Measurements from ENCODE around the gene CGB8.
A peak's percentile ranks its signal among the peaks of the same experiment; 100 is the strongest.
"Not testable (repeated sequence)": the region's sequence is repeated elsewhere in the genome, so short reads cannot be mapped to it uniquely, and the experiment has no call there.

CGB8 gene

DNA sequence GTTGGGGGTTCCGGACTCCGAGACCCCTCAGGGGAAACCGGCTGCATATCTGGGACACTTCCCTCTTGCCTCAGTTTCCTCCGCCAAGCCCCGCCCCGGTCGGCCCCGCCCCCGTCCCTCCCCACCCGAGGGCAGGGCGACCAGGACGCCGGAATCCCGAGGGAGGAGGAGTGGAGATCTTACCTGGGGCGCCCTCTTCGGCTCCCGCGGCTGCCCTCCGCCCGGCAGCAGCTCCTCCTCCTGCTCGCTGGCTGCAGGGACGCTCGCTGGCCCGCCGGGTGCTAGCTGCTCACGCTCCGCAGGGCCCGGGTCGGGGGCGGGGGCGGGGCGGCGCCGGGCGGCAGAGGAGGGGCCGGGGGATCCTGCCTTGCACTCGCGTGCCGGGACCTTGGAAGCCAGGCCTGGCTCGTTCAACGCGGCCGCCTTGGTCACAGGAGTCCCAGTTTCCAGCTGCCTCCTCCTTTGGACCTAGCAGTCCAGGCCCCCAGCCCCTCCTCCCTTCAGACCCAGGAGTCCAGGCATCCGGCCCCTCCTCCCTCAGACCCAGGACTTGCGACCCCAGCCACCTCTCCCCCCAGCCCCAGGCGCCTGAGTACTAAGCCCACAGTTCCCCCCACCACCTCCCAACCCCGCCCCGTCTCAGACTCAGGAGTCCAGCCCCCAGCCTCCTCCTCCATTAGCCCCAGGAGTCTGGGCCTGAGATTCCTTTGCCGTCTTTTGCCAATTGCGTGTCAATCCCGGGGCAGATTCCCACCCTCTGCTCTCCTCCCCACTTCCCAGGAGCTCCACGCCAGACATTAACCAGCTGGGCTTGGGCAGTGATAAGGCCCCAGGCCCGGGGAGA lies 16.1 kb upstream of the CGB8 start, which contains the start of gene NTF4:
Gene NTF4 (minus strand): TSS at position 51 of the 844 bp plus-strand sequence. CDS start 2,821 bp downstream, outside the sequence.
- no peak for DNase-seq (ENCODE audit: low spot score)

DNA sequence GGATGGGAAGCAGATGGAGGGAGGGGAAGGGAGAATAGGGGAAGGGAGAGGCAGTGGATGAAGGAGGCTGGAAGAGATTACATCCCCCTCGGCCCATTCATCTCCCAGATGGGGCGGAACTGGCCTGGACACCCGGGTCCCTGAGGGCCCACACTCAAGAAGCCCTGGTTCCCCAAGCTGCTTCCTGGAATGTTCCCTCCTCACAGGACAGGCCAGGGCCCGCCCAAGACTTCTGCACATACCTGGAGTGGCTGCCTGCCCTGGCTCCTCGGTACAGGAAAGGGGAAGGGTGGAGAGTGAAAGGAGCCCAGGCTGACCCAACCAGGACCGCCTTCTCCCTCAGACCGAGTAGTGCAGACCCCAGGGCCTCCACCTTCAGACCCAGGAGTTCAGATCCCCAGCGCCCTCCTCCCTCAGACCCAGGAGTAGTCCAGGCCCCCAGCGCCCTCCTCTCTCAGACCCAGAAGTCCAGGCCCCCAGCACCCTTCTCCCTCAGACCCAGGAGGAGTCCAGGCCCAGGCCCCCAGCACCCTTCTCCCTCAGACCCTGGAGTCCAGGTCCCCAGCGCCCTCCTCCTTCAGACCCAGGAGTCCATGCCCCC lies 15.2 kb upstream of the CGB8 start:
- DNase-seq (ENCODE audit: low spot score): no peak

DNA sequence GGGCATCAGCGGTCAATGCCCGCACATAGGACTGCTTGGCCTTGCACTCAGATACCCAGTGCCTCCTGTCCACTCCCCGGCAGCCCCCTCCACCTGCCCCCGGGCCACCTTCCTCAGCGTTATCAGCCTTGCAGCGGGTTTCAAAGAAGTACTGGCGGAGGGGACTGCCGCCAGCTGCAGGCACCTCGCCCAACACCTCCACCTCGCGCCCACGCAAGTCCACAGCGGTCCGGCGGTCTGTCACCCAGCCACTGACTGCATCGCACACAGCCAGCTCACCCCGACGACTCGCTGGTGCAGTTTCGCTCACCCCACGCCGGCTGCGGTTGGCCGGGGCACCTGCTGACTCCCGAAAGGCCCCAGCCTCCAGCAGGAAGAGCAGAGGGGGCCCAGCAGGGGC lies 12.5 kb upstream of the CGB8 start:
- no peak for DNase-seq (ENCODE audit: low spot score)

DNA sequence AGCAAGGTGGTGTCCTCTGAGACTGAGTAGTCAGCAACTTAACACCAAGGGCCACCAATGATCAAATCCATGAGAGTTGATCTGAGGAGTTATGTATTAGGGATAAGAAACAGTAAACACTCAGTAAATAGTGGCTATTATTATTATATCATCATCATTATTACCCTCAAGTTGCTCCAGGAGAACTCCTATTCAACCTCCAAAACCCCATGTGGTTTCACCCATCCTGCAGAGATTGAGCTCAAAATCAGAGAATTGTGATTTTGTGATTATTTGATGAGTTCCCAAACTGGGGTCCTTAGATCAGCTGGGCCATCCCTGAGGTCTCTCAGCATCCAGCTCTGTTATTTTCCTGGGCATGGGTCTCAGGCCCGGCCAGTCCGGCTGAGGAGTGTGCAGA lies 12.1 kb upstream of the CGB8 start:
- DNase-seq (ENCODE audit: low spot score): no peak

DNA sequence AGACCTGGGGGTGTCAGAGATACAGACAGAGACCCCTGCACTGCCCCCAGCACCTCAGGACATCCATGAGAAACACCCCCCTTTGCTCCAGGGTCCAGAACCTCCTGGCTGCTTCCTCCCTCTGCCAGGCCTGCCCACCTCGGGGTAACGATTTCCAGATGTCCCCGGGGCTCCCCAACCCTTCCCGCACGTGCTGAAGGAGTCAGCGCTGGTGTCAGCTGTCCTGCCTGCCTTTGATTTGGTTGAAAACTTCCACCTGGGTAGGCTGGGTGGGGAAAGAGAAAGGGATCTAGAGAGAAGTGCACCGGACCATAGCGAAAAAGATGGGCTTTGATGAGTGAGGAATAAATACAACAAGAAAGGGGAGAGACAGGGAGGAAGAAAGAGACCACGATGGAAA lies 10.1 kb upstream of the CGB8 start:
- DNase-seq (ENCODE audit: low spot score): no peak

DNA sequence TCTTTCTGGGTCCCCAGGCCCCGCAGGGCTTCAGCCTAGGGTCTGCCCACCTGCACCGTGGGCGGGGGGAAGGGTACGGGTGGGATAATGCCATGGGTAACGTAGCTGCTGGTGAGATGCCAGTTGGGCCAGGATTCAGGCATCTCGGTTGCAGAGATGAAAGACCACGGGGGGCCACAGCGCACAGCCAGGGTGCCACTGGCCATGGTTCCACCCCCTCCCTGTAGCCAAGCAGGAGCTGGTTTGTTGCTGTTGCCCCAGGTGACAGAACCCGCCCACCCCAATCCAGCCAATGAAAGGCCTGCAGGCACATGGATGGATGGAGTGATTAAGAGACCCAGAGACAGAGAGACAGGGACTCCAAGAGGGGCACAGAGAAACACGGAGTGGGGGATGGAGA lies 9.7 kb upstream of the CGB8 start:
- no peak for DNase-seq (ENCODE audit: low spot score)

DNA sequence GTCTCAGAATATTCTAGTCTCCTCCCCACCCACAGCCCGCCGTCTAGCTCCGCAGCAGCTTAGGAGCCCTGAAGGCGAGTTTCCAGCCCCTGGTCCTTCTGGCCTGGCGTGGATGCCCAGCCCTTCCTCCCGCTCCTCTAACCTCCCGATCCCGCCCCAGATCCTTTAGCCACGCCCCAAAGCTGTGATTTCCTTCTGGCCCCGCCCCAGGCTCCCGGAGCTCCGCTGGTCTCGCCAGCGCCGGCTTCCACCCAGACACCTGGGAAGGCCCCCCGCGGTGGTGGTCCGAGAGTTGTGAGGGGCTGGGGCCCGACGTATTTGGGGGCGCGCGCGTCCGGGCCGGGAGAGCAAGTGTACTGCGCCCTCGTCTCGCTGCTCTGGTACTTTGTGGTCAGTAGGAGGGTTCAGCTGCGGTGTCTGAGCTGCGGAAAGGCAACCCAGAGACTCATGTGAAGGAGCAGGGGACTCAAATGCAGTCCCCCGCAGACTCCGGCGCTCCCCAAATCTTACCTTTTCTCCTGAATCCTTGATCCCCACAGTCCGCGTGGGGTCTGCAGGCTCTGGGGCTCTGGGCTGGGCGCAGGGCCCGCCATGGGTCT lies 8.8 kb upstream of the CGB8 start, which contains the start of gene CGB7:
Gene CGB7 (minus strand): TSS at position 114 of the 599 bp plus-strand sequence. CDS start 2,374 bp downstream, outside the sequence.
- DNase-seq (ENCODE audit: low spot score): peak; percentile 25

DNA sequence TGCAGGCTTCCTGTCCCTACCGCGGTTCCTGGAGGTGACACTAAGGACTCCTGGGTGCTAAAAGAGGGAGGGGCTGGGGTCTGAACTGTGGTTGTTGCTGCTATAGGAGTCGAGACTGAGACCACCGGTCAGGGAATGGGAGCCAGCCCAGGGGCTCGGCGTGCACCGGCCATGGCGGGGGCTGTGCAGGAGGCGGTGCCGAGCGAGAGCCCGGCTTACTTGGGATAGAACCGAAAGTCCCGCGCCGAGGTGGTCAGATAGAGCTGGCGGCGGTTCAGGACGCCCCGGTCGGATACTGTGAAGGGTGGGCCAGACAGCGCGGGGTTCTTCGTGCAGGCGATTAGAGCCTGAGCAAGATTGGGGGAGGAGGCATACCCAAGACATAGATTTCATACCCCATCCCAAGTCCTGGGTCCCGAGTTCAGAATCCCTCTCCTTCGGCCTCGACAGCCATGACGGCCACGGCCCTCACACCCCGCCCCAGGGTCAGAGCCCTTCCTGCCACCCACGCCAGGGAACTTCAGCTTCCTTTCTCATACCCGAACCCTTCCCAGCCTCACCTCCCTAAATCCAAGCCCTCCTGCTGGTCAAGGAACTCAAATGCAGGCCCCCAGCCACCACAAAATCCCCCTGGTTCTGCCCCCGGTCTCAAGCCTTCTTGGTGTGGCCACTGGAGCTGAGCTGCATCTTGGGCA lies 8.1 kb upstream of the CGB8 start:
- not testable (repeated sequence) for DNase-seq (ENCODE audit: low spot score)

DNA sequence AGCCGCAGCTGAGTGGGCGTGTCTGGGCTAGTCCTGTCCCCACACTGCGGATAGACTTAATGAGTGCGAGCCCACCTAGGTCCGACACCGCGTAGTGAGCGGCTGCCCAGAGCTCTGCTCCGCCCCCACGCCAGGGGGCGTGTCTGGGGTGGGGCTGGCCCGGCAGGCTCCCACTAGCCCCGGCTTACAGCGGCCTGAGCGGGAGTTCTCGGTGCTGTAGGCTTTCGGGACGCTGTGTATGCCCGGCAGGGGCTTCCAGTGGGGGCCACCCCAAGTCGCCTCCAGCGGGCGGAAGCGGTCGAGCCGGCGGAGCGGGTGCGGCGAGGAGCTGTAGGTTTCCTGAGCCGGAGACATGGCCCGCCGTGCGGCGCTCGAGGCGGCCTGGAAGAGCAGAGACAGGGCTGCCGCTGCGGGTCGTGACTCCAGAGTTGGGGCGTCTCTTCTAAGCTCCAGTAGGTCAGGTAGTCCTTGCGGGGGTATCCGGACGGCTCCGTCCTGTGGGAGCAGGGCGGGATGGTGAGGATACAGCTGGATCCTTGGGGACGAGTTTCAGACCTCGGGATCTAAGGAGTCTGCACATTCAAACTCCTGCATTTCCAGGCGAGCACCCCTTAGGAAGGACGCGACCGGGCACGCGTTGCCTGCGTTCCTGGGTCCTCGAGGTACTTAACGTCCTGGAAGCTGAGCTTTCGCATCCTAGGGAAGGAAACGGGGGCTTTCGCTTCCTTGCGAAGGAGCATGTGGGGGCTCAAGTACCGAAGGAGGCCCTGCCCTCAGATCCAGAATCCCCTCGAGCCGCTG lies 7.4 kb upstream of the CGB8 start:
- DNase-seq (ENCODE audit: low spot score): peak; percentile 30

DNA sequence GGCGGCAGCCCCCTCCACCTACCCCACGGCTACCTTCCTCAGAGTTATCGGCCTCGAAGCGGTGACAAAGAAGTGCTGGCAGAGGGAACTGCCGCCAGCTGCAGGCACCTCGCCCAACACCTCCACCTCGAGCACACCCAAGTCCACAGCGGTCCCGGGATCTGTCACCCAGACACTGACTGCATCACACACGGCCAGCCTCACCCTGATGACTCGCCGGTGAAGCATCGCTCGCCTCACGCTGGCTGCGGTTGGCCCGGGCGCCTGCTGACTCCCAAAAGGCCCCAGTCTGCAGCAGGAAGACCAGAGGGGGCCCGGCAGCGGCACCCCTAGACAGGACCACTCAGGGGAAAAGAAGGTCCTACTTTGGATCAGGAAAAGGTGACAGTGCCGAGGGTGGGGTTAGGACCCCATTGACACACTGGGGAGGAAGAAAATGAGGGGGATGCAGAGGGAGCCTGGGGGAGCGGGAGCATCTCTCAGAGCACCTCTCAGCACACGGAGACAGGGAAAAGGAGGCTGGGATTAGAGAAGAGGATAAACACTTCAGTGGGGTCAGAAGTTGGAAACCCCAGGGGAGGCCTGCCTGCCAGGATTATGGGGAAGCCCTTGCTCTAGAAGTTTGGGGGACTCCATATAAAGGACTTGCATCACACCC lies 1.6 kb upstream of the CGB8 start:
- DNase-seq (ENCODE audit: low spot score): not testable (repeated sequence)

DNA sequence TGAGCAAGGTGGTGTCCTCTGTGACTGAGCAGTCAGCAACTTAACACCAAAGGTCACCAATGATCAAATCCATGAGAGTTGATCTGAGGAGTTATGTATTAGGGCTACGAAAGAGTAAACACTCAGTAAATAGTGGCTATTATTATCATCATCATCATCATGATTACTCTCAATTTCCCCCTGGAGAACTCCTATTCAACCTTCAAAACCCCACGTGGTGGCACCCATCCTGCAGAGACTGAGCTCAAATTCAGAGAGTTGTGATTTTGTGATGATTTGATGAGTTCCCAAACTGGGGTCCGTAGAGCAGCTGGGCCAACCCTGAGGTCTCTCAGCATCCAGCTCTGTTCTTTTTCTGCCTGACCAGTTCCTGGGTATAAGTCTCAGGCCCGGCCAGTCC lies 923 bp upstream of the CGB8 start:
- DNase-seq (ENCODE audit: low spot score): not testable (repeated sequence)

DNA sequence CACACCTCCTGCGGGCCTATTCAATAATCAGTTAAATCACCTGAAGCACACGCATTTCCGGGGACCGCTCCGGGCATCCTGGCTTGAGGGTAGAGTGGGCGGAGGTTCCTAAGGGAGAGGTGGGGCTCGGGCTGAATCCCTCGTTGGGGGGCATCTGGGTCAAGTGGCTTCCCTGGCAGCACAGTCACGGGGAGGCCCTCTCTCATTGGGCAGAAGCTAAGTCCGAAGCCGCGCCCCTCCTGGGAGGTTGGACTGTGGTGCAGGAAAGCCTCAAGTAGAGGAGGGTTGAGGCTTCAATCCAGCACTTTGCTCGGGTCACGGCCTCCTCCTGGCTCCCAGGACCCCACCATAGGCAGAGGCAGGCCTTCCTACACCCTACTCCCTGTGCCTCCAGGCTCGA lies 5.4 kb downstream of the CGB8 start, which contains the start of gene CGB5:
Gene CGB5 (plus strand): TSS at position 301 of the 400 bp plus-strand sequence. CDS start 362 bp downstream, outside the sequence.
- DNase-seq (ENCODE audit: low spot score): not testable (repeated sequence)

DNA sequence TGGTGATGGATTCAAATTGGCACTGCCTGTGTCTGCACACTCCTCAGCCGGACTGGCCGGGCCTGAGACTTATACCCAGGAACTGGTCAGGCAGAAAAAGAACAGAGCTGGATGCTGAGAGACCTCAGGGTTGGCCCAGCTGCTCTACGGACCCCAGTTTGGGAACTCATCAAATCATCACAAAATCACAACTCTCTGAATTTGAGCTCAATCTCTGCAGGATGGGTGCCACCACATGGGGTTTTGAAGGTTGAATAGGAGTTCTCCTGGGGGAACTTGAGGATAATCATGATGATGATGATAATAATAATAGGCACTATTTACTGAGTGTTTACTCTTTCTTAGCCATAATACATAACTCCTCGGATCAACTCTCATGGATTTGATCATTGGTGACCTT lies 6.2 kb downstream of the CGB8 start:
- not testable (repeated sequence) for DNase-seq (ENCODE audit: low spot score)

DNA sequence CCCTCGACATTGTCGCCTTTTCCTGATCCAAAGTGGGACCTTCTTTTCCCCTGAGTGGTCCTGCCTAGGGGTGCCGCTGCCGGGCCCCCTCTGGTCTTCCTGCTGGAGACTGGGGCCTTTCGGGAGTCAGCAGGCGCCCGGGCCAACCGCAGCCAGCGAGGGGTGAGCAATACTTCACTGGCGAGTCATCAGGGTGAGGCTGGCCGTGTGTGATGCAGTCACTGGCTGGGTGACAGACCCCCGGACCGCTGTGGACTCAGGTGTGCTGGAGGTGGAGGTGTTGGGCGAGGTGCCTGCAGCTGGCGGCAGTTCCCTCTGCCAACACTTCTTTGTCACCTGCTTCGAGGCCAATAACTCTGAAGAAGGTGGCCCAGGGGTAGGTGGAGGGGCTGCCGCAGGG lies 6.7 kb downstream of the CGB8 start:
- DNase-seq (ENCODE audit: low spot score): no peak

DNA sequence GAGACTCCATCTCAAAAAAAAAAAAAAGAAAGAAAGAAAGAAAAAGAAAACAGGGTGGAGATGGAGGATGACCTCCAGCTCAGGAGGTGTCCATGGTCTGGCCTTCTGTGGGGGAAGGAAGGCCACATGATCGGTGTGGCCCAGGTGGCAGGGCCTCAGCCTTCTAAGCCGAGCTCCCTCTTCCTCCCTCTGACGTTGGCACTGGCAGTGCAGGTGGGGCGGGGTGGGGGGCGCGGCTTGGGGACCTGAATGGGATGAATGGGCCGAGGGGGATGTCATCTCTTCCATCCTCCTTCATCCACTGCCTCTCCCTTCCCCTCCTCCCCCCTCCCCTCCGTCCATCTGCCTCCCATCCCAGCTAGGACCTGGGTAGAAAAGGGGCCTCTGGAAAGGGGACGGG lies 9.2 kb downstream of the CGB8 start:
- not testable (repeated sequence) for DNase-seq (ENCODE audit: low spot score)

DNA sequence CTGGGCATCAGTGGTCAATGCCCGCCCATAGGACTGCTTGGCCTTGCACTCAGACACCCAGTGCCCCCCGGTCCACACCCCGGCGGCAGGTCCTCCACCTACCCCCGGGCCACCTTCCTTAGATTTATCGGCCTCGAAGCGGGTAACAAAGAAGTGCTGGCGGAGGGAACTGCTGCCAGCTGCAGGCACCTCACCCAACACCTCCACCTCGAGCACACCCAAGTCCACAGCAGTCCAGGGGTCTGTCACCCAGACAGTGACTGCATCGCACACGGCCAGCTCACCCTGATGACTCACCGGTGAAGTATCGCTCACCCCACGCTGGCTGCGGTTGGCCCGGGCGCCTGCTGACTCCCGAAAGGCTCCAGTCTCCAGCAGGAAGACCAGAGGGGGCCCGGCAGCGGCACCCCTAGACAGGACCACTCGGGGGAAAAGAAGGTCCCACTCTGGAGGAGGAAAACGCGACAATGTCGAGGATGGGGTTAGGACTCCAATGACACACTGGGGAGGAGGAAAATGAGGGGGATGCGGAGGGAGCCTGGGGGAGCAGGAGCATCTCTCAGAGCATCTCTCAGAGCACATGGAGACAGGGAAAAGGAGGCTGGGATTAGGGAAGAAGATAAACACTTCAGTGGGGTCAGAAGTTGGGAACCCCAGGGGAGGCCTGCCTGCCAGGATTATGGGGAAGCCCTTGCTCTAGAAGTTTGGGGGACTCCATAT lies 10.2 kb downstream of the CGB8 start:
- not testable (repeated sequence) for DNase-seq (ENCODE audit: low spot score)

DNA sequence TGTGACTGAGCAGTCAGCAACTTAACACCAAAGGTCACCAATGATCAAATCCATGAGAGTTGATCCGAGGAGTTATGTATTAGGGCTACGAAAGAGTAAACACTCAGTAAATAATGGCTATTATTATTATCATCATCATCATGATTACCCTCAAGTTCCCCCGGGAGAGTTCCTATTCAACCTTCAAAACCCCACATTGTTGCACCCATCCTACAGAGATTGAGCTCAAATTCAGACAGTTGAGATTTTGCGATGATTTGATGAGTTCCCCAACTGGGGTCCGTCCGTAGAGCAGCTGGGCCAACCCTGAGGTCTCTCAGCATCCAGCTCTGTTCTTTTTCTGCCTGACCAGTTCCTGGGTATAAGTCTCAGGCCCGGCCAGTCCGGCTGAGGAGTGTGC lies 10.8 kb downstream of the CGB8 start:
- DNase-seq (ENCODE audit: low spot score): not testable (repeated sequence)

DNA sequence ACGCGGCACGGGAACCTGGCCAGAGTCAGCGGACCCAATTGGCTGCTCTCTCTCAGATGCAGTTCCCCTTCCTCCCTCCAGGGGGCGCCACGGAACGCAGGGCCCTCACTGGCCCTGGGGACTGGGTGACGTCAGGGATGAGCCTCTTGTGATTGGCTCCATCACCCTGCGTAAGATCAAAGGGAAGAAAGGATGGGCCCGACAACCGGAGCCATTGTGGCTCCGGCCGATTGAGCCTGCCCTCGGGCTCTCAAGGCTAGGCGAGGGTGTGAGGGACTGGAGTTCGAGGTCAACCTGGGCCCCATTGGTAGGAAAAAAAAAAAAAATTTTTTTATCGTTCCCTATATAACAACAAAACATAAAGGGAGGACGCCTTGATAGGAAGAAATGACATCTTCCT lies 12.1 kb downstream of the CGB8 start, which contains the start of gene CGB1:
Gene CGB1 (minus strand): TSS at position 81 of the 400 bp plus-strand sequence. CDS start 184 bp downstream, outside the sequence.
- DNase-seq (ENCODE audit: low spot score): not testable (repeated sequence)

DNA sequence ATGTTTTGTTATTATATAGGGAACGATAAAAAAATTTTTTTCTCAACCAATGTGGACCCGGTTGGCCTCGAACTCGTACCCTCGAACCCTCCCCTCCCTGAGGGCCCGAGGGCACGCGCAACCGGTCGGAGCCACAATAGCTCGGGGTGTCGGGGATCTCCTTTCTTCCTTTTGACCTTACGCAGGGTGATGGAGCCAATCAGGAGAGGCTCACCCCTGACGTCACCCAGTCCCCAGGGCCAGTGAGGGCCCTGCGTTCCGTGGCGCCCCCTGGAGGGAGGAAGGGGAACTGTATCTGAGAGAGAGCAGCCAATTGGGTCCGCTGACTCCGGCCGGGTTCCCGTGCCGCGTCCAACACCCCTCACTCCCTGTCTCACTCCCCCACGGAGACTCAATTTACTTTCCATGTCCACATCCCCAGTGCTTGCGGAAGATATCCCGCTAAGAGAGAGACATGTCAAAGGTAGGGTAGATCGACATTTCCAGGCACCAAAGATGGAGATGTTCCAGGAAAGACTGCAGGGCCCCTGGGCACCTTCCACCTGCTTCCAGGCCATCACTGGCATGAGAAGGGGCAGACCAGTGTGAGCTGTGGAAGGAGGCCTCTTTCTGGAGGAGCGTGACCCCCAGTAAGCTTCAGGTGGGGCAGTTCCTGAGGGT lies 17.1 kb downstream of the CGB8 start, which contains the start of gene CGB2:
Gene CGB2 (plus strand): TSS at position 249 of the 660 bp plus-strand sequence. CDS start 206 bp downstream, at position 455.
- DNase-seq (ENCODE audit: low spot score): peak; percentile 22

All from CD4-positive, alpha-beta T cell treated with Interleukin-6 at 100 ng/mL for 8 hours (primary cell).